ENCODE results near the gene GDPD2.

DNA sequence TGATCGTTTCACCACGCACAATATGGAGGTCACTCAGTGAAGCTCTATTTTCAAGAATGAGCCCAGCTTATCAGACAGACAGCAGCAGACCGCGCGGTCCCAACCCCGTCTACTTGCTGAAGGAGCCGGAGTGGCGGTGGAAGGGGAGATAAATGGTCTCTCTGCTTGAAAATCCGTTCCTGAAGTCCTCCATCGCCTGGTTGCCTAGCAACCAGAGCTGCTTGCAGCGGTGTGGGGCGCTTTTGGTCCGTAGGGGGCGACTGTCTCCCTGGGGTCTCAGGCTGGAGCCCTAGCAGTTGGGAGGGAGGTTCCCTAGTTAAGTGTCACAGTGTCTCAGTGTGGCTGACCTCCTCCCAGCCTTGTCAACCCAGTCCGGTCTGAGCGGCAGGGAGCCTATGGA is 13.2 kb downstream of the GDPD2 start:
- TF ChIP-seq YY1 (IDR thresholded peaks at IDR 0.05; ENCODE audit: low read depth) (no peak), EP300 (IDR thresholded peaks at IDR 0.05; ENCODE audit: borderline replicate concordance) (no peak), CEBPB (IDR thresholded peaks at IDR 0.05) (no peak), TAF1 (IDR thresholded peaks at IDR 0.05; ENCODE audit: low read depth) (no peak), NFIC (IDR thresholded peaks at IDR 0.05) (no peak), CREB1 (IDR thresholded peaks at IDR 0.05; ENCODE audit: low read depth) (no peak), EGR1 (IDR thresholded peaks at IDR 0.05) (no peak), TCF12 (IDR thresholded peaks at IDR 0.05; ENCODE audit: low read depth) (no peak), RAD21 (IDR thresholded peaks at IDR 0.05; ENCODE audit: low read depth) (no peak), FOXM1 (IDR thresholded peaks at IDR 0.05; ENCODE audit: borderline replicate concordance, low read depth) (no peak), ZBTB7A (IDR thresholded peaks at IDR 0.05; ENCODE audit: low read depth) (no peak)
- TF ChIP-seq, protein P1, sequence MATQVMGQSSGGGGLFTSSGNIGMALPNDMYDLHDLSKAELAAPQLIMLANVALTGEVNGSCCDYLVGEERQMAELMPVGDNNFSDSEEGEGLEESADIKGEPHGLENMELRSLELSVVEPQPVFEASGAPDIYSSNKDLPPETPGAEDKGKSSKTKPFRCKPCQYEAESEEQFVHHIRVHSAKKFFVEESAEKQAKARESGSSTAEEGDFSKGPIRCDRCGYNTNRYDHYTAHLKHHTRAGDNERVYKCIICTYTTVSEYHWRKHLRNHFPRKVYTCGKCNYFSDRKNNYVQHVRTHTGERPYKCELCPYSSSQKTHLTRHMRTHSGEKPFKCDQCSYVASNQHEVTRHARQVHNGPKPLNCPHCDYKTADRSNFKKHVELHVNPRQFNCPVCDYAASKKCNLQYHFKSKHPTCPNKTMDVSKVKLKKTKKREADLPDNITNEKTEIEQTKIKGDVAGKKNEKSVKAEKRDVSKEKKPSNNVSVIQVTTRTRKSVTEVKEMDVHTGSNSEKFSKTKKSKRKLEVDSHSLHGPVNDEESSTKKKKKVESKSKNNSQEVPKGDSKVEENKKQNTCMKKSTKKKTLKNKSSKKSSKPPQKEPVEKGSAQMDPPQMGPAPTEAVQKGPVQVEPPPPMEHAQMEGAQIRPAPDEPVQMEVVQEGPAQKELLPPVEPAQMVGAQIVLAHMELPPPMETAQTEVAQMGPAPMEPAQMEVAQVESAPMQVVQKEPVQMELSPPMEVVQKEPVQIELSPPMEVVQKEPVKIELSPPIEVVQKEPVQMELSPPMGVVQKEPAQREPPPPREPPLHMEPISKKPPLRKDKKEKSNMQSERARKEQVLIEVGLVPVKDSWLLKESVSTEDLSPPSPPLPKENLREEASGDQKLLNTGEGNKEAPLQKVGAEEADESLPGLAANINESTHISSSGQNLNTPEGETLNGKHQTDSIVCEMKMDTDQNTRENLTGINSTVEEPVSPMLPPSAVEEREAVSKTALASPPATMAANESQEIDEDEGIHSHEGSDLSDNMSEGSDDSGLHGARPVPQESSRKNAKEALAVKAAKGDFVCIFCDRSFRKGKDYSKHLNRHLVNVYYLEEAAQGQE (IDR thresholded peaks at IDR 0.05; ENCODE audit: low read depth): no peak
- TF ChIP-seq, protein P2, sequence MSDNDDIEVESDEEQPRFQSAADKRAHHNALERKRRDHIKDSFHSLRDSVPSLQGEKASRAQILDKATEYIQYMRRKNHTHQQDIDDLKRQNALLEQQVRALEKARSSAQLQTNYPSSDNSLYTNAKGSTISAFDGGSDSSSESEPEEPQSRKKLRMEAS (IDR thresholded peaks at IDR 0.05): no peak
- TF ChIP-seq, protein P3, sequence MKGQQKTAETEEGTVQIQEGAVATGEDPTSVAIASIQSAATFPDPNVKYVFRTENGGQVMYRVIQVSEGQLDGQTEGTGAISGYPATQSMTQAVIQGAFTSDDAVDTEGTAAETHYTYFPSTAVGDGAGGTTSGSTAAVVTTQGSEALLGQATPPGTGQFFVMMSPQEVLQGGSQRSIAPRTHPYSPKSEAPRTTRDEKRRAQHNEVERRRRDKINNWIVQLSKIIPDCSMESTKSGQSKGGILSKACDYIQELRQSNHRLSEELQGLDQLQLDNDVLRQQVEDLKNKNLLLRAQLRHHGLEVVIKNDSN (IDR thresholded peaks at IDR 0.05): no peak

All from Ishikawa (cell line).